SK-N-MC (cell line): ENCODE results near the gene GPSM3.

Experiments used
- DNase-seq: peaks from one replicate; pipeline ENCODE4 v3.0.0-alpha.2; 2011; ENCODE audit warnings: low read depth, low spot score
- H3K27ac ChIP-seq: fragments of 200-600 bp; sonication (generic); 2 replicates; pipeline ENCODE4 v1.5.1; 2016; ENCODE audit warnings: mixed run types
- H3K36me3 ChIP-seq: fragments of 200-600 bp; sonication (generic); 2 replicates; pipeline ENCODE4 v1.6.1; 2017; ENCODE audit warnings: antibody characterized with exemption, low read length, mixed read lengths; ENCODE audit not compliant: insufficient read depth
- H3K4me3 ChIP-seq: fragments of 200-600 bp; sonication (generic); 2 replicates; pipeline ENCODE4 v1.5.1; 2016
- H3K9ac ChIP-seq: fragments of 200-600 bp; sonication (generic); 2 replicates; pipeline ENCODE4 v1.8.0; 2017; ENCODE audit warnings: mixed run types, mixed read lengths; ENCODE audit not compliant: insufficient read length
- H3K9me3 ChIP-seq: fragments of 200-600 bp; sonication (generic); 2 replicates; pipeline ENCODE4 v1.6.1; 2017; ENCODE audit warnings: low read depth, mild to moderate bottlenecking, antibody characterized with exemption, low read length, moderate library complexity, mixed read lengths
- EZH2 ChIP-seq: fragments of 200-600 bp; sonication (generic); IDR thresholded peaks from one replicate; pipeline ENCODE4 v1.6.1; 2017; ENCODE audit warnings: antibody characterized with exemption
- FOXP2 ChIP-seq: optimal IDR thresholded peaks from 2 replicates; pipeline ENCODE3; 2011; ENCODE audit warnings: mild to moderate bottlenecking, moderate library complexity; ENCODE audit not compliant: insufficient read depth; ENCODE audit errors: extremely low read length, control extremely low read depth
- POLR2AphosphoS5 ChIP-seq: IDR thresholded peaks from 2 replicates; pipeline ENCODE4 v1.6.1; 2012; ENCODE audit warnings: mild to moderate bottlenecking, low read depth, low read length, borderline replicate concordance

GPSM3 gene

GRCh38 chr6:32177788-32178546 lies 14.5 kb downstream of the GPSM3 start, which contains the start of gene RNF5:
Gene RNF5, plus strand, starts transcription at chr6:32178405. Its CDS starts 107 bp downstream, at chr6:32178512.
- Histone ChIP-seq H3K4me3 (peak within 1 kb of the TSS; percentile 89), H3K27ac (peak within 1 kb of the TSS; percentile 99), H3K9me3 (no peaks in the 10 kb centered on the region), H3K9ac (peak within 1 kb of the TSS; percentile 93), H3K36me3 (peaks cover 17% of the 10 kb centered on the region; the same call in 1 of the 2 replicates)
- peak; percentile 100 for DNase-seq
- no peak; the same call in 1 of the 2 replicates for TF ChIP-seq POLR2AphosphoS5
- TF ChIP-seq FOXP2: no peak
- TF ChIP-seq EZH2: no peak

- Histone ChIP-seq H3K9me3 (no peaks in the 10 kb centered on the region), H3K27ac (peak overlapping the region; percentile 99), H3K9ac (peak overlapping the region; percentile 92), H3K36me3 (peaks cover 11% of the 10 kb centered on the region; the same call in 1 of the 2 replicates), H3K4me3 (peak overlapping the region; percentile 89)
- DNase-seq: no peak
- peak; percentile 43 for TF ChIP-seq FOXP2
- TF ChIP-seq EZH2: no peak
- TF ChIP-seq POLR2AphosphoS5: peak; percentile 69
Measured at GRCh38 chr6:32177183-32177787, 15.2 kb downstream of the GPSM3 start.

- Histone ChIP-seq H3K36me3 (peaks cover 10% of the 10 kb centered on the region; the same call in 1 of the 2 replicates), H3K9me3 (no peaks in the 10 kb centered on the region), H3K27ac (peak overlapping the region; percentile 99), H3K4me3 (peak overlapping the region; percentile 89), H3K9ac (peak overlapping the region; percentile 92)
- no peak for TF ChIP-seq EZH2
- TF ChIP-seq FOXP2: no peak
- no peak for TF ChIP-seq POLR2AphosphoS5
- DNase-seq: no peak
Measured at GRCh38 chr6:32176476-32177182, 15.8 kb downstream of the GPSM3 start.

GRCh38 chr6:32175711-32176475 lies 16.6 kb downstream of the GPSM3 start, which contains the start of gene AGPAT1:
Gene AGPAT1, minus strand, starts transcription at chr6:32176084. Its CDS starts 4,588 bp downstream, at chr6:32171496.
- no peaks in the 10 kb centered on the region for H3K9me3 ChIP-seq
- peaks cover 12% of the 10 kb centered on the region; the same call in 1 of the 2 replicates for H3K36me3 ChIP-seq
- no peak for DNase-seq
- no peak for TF ChIP-seq EZH2
- TF ChIP-seq POLR2AphosphoS5: peak; percentile 86
- no peak for TF ChIP-seq FOXP2
- H3K4me3 ChIP-seq: peak within 1 kb of the TSS; percentile 89
- peak within 1 kb of the TSS; percentile 99 for H3K27ac ChIP-seq
- H3K9ac ChIP-seq: peak within 1 kb of the TSS; percentile 95

GRCh38 chr6:32175322-32175710 lies 17.1 kb downstream of the GPSM3 start:
- Histone ChIP-seq H3K9ac (peak overlapping the region; percentile 95), H3K9me3 (no peaks in the 10 kb centered on the region), H3K4me3 (peak overlapping the region; percentile 89), H3K27ac (no peak overlapping the region), H3K36me3 (peaks cover 15% of the 10 kb centered on the region; the same call in 1 of the 2 replicates)
- DNase-seq: no peak
- TF ChIP-seq FOXP2 (no peak), EZH2 (no peak), POLR2AphosphoS5 (no peak)

- no peak for DNase-seq
- H3K9ac ChIP-seq: no peak overlapping the region
- TF ChIP-seq EZH2: no peak
- TF ChIP-seq POLR2AphosphoS5: no peak
- TF ChIP-seq FOXP2: no peak
- peaks cover 22% of the 10 kb centered on the region for H3K36me3 ChIP-seq
- peak overlapping the region; percentile 89 for H3K4me3 ChIP-seq
- no peak overlapping the region for H3K27ac ChIP-seq
- no peaks in the 10 kb centered on the region for H3K9me3 ChIP-seq
Measured at GRCh38 chr6:32174416-32174815, 18.0 kb downstream of the GPSM3 start.

GRCh38 chr6:32173051-32173727 lies 19.3 kb downstream of the GPSM3 start:
- H3K9ac ChIP-seq: no peak overlapping the region
- TF ChIP-seq POLR2AphosphoS5: no peak
- no peak for TF ChIP-seq FOXP2
- no peak for TF ChIP-seq EZH2
- peaks cover 32% of the 10 kb centered on the region for H3K36me3 ChIP-seq
- DNase-seq: no peak
- H3K27ac ChIP-seq: no peak overlapping the region
- no peak overlapping the region for H3K4me3 ChIP-seq
- H3K9me3 ChIP-seq: no peaks in the 10 kb centered on the region
